ENCODE measurements around the gene ADCY10.

DNA sequence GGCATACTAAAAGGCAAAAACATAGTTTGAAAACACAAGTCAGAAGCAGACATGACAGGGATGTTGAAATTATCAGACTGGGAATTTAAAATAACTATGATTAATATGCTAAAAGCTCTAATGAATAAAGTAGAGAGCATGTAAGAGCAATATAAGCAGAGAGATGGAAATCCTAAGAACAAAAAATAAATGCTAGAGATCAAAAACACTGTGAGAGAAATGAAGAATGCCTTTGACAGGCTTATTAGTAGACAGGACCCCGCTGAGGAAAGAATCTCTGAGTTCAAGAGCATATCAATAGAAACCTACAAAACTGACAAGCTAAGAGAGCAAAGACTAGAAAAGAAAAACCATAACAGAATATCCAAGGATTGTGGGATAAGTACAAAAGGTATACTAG lies 98.3 kb downstream of the ADCY10 start:
- no peak for TF ChIP-seq POLR2A (IDR thresholded peaks at IDR 0.05)
- TF ChIP-seq, protein P1, sequence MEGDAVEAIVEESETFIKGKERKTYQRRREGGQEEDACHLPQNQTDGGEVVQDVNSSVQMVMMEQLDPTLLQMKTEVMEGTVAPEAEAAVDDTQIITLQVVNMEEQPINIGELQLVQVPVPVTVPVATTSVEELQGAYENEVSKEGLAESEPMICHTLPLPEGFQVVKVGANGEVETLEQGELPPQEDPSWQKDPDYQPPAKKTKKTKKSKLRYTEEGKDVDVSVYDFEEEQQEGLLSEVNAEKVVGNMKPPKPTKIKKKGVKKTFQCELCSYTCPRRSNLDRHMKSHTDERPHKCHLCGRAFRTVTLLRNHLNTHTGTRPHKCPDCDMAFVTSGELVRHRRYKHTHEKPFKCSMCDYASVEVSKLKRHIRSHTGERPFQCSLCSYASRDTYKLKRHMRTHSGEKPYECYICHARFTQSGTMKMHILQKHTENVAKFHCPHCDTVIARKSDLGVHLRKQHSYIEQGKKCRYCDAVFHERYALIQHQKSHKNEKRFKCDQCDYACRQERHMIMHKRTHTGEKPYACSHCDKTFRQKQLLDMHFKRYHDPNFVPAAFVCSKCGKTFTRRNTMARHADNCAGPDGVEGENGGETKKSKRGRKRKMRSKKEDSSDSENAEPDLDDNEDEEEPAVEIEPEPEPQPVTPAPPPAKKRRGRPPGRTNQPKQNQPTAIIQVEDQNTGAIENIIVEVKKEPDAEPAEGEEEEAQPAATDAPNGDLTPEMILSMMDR (IDR thresholded peaks at IDR 0.05), result no peak

All from vagina (tissue), 2 donors.